NCI-H526 treated with DMSO at 0.1 percent for 48 hours (cell line): ENCODE data around the gene SUPT3H.

Experiments used
- DNase-seq: peaks from one replicate; lab custom pipeline; 2025; lab: John Stamatoyannopoulos, UW

The SUPT3H gene

GRCh38 chr6:45002390-45003105 lies 375.2 kb downstream of the SUPT3H start:
- no peak for DNase-seq

- DNase-seq, result no peak
Measured at GRCh38 chr6:45001663-45002062, 376.1 kb downstream of the SUPT3H start.

- no peak for DNase-seq
Measured at GRCh38 chr6:45000833-45001232, 376.9 kb downstream of the SUPT3H start.

- no peak for DNase-seq
Measured at GRCh38 chr6:44999066-44999465, 378.7 kb downstream of the SUPT3H start.

GRCh38 chr6:44995486-44996132 lies 382.1 kb downstream of the SUPT3H start:
- DNase-seq, result no peak

GRCh38 chr6:44989391-44989790 lies 388.3 kb downstream of the SUPT3H start:
- DNase-seq, result no peak

- no peak for DNase-seq
Measured at GRCh38 chr6:44985006-44985405, 392.7 kb downstream of the SUPT3H start.

GRCh38 chr6:44983467-44984365 lies 394.0 kb downstream of the SUPT3H start:
- no peak for DNase-seq

GRCh38 chr6:44980841-44981240 lies 396.9 kb downstream of the SUPT3H start:
- DNase-seq, result no peak

- no peak for DNase-seq
Measured at GRCh38 chr6:44976677-44977641, 400.8 kb downstream of the SUPT3H start.

GRCh38 chr6:44974511-44974910 lies 403.2 kb downstream of the SUPT3H start:
- no peak for DNase-seq

GRCh38 chr6:44972709-44973108 lies 405.0 kb downstream of the SUPT3H start:
- no peak for DNase-seq

GRCh38 chr6:44969446-44970185 lies 408.1 kb downstream of the SUPT3H start:
- no peak for DNase-seq

GRCh38 chr6:44967481-44967880 lies 410.3 kb downstream of the SUPT3H start:
- DNase-seq, result no peak

- no peak for DNase-seq
Measured at GRCh38 chr6:44966449-44967092, 411.2 kb downstream of the SUPT3H start.

- DNase-seq, result no peak
Measured at GRCh38 chr6:44965708-44966107, 412.0 kb downstream of the SUPT3H start.

GRCh38 chr6:44960898-44961297 lies 416.8 kb downstream of the SUPT3H start:
- no peak for DNase-seq

GRCh38 chr6:44959651-44960050 lies 418.1 kb downstream of the SUPT3H start:
- DNase-seq, result no peak

GRCh38 chr6:44957156-44957555 lies 420.6 kb downstream of the SUPT3H start:
- DNase-seq, result no peak

- no peak for DNase-seq
Measured at GRCh38 chr6:44956396-44956795, 421.3 kb downstream of the SUPT3H start.
